Neural progenitor cell (in vitro differentiated cells): Measurements from ENCODE around the gene AK4.

ENCODE experiments used
- EZH2 ChIP-seq: fragments of 200-600 bp; sonication (generic); IDR thresholded peaks from 2 replicates; pipeline ENCODE4 v1.6.1; 2017; ENCODE audit warnings: antibody characterized with exemption, mild to moderate bottlenecking, moderate library complexity
- TF ChIP-seq, protein P1 (sequence below): fragments of 200-600 bp; sonication (generic); IDR thresholded peaks from 2 replicates; pipeline ENCODE4 v1.5.1; 2017; ENCODE audit warnings: antibody characterized with exemption, mild to moderate bottlenecking

DNA sequence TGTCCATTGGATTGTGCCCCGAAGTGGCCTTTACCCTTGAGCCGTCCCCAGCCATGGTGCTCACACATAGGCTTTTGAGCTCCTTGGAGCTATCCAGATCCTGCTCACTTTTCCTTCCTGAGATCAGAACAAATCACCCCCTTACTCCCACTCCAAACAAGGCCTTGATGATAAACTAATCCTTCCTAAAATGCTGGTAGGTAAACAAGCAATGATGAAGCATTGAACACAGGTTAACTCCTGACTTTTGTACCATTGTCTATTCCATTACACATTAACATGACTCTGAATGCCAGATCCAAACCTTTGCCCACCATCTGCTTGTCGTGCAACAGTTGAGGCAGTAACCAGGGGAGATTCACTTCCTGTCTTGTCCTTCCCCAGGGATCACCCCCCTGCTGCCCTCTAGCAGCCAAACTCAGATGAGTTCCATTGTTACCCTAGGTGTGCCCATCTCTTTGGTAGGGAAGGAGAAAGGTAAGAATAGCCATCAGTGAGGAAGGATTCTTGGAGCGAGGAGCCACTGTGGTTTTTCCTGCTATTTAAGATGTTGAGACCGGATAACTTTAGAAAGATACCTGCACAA, 81.8 kb downstream of the AK4 start:
- TF ChIP-seq, protein P1, sequence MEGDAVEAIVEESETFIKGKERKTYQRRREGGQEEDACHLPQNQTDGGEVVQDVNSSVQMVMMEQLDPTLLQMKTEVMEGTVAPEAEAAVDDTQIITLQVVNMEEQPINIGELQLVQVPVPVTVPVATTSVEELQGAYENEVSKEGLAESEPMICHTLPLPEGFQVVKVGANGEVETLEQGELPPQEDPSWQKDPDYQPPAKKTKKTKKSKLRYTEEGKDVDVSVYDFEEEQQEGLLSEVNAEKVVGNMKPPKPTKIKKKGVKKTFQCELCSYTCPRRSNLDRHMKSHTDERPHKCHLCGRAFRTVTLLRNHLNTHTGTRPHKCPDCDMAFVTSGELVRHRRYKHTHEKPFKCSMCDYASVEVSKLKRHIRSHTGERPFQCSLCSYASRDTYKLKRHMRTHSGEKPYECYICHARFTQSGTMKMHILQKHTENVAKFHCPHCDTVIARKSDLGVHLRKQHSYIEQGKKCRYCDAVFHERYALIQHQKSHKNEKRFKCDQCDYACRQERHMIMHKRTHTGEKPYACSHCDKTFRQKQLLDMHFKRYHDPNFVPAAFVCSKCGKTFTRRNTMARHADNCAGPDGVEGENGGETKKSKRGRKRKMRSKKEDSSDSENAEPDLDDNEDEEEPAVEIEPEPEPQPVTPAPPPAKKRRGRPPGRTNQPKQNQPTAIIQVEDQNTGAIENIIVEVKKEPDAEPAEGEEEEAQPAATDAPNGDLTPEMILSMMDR = no peak
- no peak for TF ChIP-seq EZH2
